ENCODE data around the gene DDX1. TPM values are rescaled to one million over a fixed set of nuclear protein-coding genes. Genes with fewer than 3 reads are reported as not detected.

Gene DDX1
- total and polyA plus RNA-seq, 2 donors from 2014 or later: 84.0 to 90.0 TPM

- no peaks in the 10 kb centered on the region for H3K27me3 ChIP-seq (ENCODE audit: control insufficient read depth, insufficient read depth, low read length)
- intact Hi-C loops (cut with DNase I): no loop called here
- H3K9ac ChIP-seq (ENCODE audit: low read length in 3 of 3): no peak overlapping the region
- peaks cover 26 to 58% (median 35%) of the 10 kb centered on the region in 3 donors for H3K36me3 ChIP-seq (ENCODE audit: control insufficient read depth in 2 of 3, insufficient read depth in 3 of 3, low read length in 3 of 3)
- no peak for FAIRE-seq
- no peak for TF ChIP-seq CTCF (IDR thresholded peaks at IDR 0.05; ENCODE audit: borderline replicate concordance, extremely low read depth, insufficient read depth)
- H3K4me3 ChIP-seq (ENCODE audit: low read length in 3 of 3): no peak overlapping the region
- H3K4me1 ChIP-seq (ENCODE audit: control insufficient read depth in 2 of 3, insufficient read depth in 2 of 3, low read depth in 1 of 3, low read length in 3 of 3): no peaks in the 10 kb centered on the region
- no peak for DNase-seq
- H3K27ac ChIP-seq (ENCODE audit: low read depth in 2 of 2, low read length in 2 of 2): no peak overlapping the region
- H3K9me3 ChIP-seq (ENCODE audit: control insufficient read depth in 2 of 3, insufficient read depth in 1 of 3, low read length in 3 of 3): no peaks in the 10 kb centered on the region
Measured at GRCh38 chr2:15607709-15608391, 16.2 kb downstream of the DDX1 start.

- intact Hi-C loops (cut with DNase I): no loop called here
- Histone ChIP-seq H3K36me3 (ENCODE audit: control insufficient read depth in 2 of 3, insufficient read depth in 3 of 3, low read length in 3 of 3) (peaks cover 25 to 53% (median 30%) of the 10 kb centered on the region in 3 donors), H3K9me3 (ENCODE audit: control insufficient read depth in 2 of 3, insufficient read depth in 1 of 3, low read length in 3 of 3) (no peaks in the 10 kb centered on the region), H3K9ac (ENCODE audit: low read length in 3 of 3) (no peak overlapping the region), H3K27ac (ENCODE audit: low read depth in 2 of 2, low read length in 2 of 2) (no peak overlapping the region), H3K4me1 (ENCODE audit: control insufficient read depth in 2 of 3, insufficient read depth in 2 of 3, low read depth in 1 of 3, low read length in 3 of 3) (no peaks in the 10 kb centered on the region), H3K4me3 (ENCODE audit: low read length in 3 of 3) (no peak overlapping the region), H3K27me3 (ENCODE audit: control insufficient read depth, insufficient read depth, low read length) (no peaks in the 10 kb centered on the region)
- DNase-seq (no peak), FAIRE-seq (no peak)
- TF ChIP-seq CTCF (IDR thresholded peaks at IDR 0.05; ENCODE audit: borderline replicate concordance, extremely low read depth, insufficient read depth): no peak
Measured at GRCh38 chr2:15608392-15608761, 16.7 kb downstream of the DDX1 start.

GRCh38 chr2:15609341-15610042 is 17.8 kb downstream of the DDX1 start:
- H3K4me1 ChIP-seq (ENCODE audit: control insufficient read depth in 2 of 3, insufficient read depth in 2 of 3, low read depth in 1 of 3, low read length in 3 of 3): no peaks in the 10 kb centered on the region
- H3K27me3 ChIP-seq (ENCODE audit: control insufficient read depth, insufficient read depth, low read length): no peaks in the 10 kb centered on the region
- no peaks in the 10 kb centered on the region for H3K9me3 ChIP-seq (ENCODE audit: control insufficient read depth in 2 of 3, insufficient read depth in 1 of 3, low read length in 3 of 3)
- H3K4me3 ChIP-seq (ENCODE audit: low read length in 3 of 3): no peak overlapping the region
- FAIRE-seq (no peak), DNase-seq (no peak)
- H3K9ac ChIP-seq (ENCODE audit: low read length in 3 of 3): no peak overlapping the region
- H3K36me3 ChIP-seq (ENCODE audit: control insufficient read depth in 2 of 3, insufficient read depth in 3 of 3, low read length in 3 of 3): peaks cover 19 to 42% (median 25%) of the 10 kb centered on the region in 3 donors
- no peak for TF ChIP-seq CTCF (IDR thresholded peaks at IDR 0.05; ENCODE audit: borderline replicate concordance, extremely low read depth, insufficient read depth)
- H3K27ac ChIP-seq (ENCODE audit: low read depth in 2 of 2, low read length in 2 of 2): no peak overlapping the region
- intact Hi-C loops (cut with DNase I): no loop called here

Data from kidney (tissue), 14 donors.